HL-60 (cell line): Measurements from ENCODE around the gene ZCWPW2.

Experiments used
- GABPA ChIP-seq: IDR thresholded peaks from 2 replicates; pipeline ENCODE4 v1.6.1; 2012; ENCODE audit warnings: low read depth
- POLR2AphosphoS5 ChIP-seq: IDR thresholded peaks from 2 replicates; pipeline ENCODE4 v1.6.1; 2012; ENCODE audit warnings: low read depth
- SPI1 ChIP-seq: IDR thresholded peaks from 2 replicates; pipeline ENCODE4 v1.6.1; 2012; ENCODE audit warnings: low read depth, mild to moderate bottlenecking, borderline replicate concordance
- TF ChIP-seq, protein P1 (sequence below): IDR thresholded peaks from one replicate; pipeline ENCODE4 v1.5.1; 2011; ENCODE audit warnings: low read length, control low read depth, inconsistent platforms; ENCODE audit not compliant: insufficient read depth
- TF ChIP-seq, protein P2 (sequence below): IDR thresholded peaks from 2 replicates; pipeline ENCODE4 v1.6.1; 2012; ENCODE audit warnings: low read depth; ENCODE audit not compliant: insufficient replicate concordance

DNA sequence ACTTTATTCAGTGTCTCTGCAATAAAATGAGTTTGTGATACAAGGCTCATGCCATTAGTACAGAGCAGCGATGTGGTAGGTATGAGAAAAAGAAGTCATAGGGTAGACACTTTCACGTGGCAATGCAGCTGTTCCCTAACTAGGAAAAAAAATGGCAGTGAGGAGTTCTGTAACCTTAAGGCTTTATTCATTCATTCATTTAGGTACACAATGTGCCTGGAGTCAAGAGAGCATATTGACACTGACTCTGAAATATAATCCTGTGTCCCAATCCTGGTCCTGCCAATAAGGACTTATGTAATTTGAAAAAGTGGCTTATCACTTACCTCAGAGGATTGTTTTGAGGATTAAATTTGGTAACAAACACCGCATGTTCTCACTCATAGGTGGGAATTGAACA is 173.1 kb downstream of the ZCWPW2 start:
- TF ChIP-seq, protein P1, sequence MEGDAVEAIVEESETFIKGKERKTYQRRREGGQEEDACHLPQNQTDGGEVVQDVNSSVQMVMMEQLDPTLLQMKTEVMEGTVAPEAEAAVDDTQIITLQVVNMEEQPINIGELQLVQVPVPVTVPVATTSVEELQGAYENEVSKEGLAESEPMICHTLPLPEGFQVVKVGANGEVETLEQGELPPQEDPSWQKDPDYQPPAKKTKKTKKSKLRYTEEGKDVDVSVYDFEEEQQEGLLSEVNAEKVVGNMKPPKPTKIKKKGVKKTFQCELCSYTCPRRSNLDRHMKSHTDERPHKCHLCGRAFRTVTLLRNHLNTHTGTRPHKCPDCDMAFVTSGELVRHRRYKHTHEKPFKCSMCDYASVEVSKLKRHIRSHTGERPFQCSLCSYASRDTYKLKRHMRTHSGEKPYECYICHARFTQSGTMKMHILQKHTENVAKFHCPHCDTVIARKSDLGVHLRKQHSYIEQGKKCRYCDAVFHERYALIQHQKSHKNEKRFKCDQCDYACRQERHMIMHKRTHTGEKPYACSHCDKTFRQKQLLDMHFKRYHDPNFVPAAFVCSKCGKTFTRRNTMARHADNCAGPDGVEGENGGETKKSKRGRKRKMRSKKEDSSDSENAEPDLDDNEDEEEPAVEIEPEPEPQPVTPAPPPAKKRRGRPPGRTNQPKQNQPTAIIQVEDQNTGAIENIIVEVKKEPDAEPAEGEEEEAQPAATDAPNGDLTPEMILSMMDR: no peak
- TF ChIP-seq GABPA (no peak), POLR2AphosphoS5 (no peak), SPI1 (no peak)
- TF ChIP-seq, protein P2, sequence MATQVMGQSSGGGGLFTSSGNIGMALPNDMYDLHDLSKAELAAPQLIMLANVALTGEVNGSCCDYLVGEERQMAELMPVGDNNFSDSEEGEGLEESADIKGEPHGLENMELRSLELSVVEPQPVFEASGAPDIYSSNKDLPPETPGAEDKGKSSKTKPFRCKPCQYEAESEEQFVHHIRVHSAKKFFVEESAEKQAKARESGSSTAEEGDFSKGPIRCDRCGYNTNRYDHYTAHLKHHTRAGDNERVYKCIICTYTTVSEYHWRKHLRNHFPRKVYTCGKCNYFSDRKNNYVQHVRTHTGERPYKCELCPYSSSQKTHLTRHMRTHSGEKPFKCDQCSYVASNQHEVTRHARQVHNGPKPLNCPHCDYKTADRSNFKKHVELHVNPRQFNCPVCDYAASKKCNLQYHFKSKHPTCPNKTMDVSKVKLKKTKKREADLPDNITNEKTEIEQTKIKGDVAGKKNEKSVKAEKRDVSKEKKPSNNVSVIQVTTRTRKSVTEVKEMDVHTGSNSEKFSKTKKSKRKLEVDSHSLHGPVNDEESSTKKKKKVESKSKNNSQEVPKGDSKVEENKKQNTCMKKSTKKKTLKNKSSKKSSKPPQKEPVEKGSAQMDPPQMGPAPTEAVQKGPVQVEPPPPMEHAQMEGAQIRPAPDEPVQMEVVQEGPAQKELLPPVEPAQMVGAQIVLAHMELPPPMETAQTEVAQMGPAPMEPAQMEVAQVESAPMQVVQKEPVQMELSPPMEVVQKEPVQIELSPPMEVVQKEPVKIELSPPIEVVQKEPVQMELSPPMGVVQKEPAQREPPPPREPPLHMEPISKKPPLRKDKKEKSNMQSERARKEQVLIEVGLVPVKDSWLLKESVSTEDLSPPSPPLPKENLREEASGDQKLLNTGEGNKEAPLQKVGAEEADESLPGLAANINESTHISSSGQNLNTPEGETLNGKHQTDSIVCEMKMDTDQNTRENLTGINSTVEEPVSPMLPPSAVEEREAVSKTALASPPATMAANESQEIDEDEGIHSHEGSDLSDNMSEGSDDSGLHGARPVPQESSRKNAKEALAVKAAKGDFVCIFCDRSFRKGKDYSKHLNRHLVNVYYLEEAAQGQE: no peak
